ENCODE results near the gene MAPK8IP1. TPM values are rescaled to one million over a fixed set of nuclear protein-coding genes. Genes with fewer than 3 reads are reported as not detected.

MAPK8IP1 gene
- total RNA-seq, 4 donors from 2014 or later, result 3.2 to 7.4 (median 4.3) TPM

DNA sequence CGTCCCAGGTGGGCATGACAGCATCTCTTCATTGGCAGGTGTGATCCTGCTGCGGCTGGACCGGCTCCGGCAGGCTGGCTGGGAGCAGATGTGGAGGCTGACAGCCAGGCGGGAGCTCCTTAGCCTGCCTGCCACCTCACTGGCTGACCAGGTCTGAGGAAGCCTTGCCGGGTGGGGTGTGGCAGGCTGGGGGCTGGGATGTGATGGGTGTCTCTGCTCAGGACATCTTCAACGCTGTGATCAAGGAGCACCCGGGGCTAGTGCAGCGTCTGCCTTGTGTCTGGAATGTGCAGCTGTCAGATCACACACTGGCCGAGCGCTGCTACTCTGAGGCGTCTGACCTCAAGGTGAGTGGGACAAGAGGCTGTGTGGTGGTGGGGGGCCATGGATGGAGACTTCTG is 40.5 kb downstream of the MAPK8IP1 start:
- ATAC-seq (ENCODE audit: low FRiP score), result no peak
- TF ChIP-seq, protein P1, sequence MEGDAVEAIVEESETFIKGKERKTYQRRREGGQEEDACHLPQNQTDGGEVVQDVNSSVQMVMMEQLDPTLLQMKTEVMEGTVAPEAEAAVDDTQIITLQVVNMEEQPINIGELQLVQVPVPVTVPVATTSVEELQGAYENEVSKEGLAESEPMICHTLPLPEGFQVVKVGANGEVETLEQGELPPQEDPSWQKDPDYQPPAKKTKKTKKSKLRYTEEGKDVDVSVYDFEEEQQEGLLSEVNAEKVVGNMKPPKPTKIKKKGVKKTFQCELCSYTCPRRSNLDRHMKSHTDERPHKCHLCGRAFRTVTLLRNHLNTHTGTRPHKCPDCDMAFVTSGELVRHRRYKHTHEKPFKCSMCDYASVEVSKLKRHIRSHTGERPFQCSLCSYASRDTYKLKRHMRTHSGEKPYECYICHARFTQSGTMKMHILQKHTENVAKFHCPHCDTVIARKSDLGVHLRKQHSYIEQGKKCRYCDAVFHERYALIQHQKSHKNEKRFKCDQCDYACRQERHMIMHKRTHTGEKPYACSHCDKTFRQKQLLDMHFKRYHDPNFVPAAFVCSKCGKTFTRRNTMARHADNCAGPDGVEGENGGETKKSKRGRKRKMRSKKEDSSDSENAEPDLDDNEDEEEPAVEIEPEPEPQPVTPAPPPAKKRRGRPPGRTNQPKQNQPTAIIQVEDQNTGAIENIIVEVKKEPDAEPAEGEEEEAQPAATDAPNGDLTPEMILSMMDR (IDR thresholded peaks at IDR 0.05), result no peak
- no peak for DNase-seq (ENCODE audit: low spot score)

DNA sequence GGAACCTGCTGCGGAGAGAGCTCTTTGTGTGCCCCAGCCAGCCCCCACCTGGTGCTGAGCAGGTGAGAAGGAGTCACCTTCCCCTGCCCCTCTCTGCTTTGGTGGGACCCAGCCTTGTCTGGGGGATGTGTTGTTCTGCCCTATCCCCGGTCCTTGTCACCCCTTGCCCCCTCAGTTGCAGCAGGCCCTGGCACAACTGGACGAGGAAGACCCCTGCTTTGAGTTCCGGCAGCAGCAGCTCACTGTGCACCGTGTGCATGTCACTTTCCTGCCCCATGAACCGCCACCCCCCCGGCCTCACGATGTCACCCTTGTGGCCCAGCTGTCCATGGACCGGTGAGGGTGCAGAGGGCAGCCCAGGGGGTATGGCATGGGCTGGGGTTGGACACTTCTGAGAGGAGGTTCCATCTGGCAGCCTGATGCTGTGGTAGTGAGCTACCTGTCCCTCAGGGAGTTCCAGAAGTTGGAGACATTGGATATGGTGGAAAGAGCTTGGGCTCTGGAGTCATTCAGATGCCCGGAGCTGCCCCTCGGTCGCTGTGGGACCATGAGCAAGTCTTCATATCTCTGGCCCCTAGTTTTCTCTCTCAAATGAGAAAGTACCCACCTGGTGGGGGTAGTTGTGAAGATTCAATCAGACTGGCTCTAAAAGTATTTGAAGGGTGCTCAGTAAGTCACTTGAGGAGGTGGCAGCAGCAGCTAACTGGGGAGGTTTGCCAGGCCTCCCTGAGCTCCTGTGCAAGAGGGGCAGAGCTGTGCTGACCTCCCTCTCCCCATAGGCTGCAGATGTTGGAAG is 41.3 kb downstream of the MAPK8IP1 start:
- TF ChIP-seq, protein P1 (IDR thresholded peaks at IDR 0.05), result no peak
- no peak for ATAC-seq (ENCODE audit: low FRiP score)
- no peak for DNase-seq (ENCODE audit: low spot score)

DNA sequence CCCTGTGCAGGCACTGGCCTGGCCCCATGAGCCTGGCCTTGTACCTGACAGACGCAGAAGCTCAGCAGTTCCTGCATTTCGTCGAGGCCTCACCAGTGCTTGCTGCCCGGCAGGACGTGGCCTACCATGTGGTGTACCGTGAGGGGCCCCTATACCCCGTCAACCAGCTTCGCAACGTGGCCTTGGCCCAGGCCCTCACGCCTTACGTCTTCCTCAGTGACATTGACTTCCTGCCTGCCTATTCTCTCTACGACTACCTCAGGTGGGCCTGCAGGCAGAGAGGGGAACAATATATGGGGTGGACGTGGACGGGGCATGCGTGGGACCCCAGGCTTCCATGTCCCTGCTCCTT is 41.9 kb downstream of the MAPK8IP1 start:
- ATAC-seq (ENCODE audit: low FRiP score) (no peak), DNase-seq (ENCODE audit: low spot score) (no peak)
- TF ChIP-seq, protein P1 (IDR thresholded peaks at IDR 0.05), result no peak

DNA sequence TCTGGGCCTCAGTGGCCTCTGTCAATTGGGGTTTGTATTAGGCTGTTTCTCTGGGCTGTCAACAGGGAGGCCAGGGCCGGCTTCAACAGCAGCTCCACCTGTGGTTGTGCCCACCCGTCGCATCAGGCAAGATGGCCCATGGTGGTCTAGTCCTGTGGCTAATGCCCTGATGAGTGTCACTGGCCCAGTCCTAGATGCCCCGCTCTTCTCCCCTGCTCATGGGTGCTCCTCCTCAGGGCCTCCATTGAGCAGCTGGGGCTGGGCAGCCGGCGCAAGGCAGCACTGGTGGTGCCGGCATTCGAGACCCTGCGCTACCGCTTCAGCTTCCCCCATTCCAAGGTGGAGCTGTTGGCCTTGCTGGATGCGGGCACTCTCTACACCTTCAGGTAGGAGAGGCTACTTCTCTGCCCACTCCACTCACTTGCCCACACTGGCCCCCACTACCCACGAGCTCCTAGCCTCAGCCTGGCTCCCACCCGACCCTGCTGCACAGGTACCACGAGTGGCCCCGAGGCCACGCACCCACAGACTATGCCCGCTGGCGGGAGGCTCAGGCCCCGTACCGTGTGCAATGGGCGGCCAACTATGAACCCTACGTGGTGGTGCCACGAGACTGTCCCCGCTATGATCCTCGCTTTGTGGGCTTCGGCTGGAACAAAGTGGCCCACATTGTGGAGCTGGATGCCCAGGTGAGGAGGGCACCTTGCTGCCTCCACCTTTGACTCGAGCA is 42.4 kb downstream of the MAPK8IP1 start:
- TF ChIP-seq, protein P1 (IDR thresholded peaks at IDR 0.05), result no peak
- ATAC-seq (ENCODE audit: low FRiP score) (no peak), DNase-seq (ENCODE audit: low spot score) (no peak)

DNA sequence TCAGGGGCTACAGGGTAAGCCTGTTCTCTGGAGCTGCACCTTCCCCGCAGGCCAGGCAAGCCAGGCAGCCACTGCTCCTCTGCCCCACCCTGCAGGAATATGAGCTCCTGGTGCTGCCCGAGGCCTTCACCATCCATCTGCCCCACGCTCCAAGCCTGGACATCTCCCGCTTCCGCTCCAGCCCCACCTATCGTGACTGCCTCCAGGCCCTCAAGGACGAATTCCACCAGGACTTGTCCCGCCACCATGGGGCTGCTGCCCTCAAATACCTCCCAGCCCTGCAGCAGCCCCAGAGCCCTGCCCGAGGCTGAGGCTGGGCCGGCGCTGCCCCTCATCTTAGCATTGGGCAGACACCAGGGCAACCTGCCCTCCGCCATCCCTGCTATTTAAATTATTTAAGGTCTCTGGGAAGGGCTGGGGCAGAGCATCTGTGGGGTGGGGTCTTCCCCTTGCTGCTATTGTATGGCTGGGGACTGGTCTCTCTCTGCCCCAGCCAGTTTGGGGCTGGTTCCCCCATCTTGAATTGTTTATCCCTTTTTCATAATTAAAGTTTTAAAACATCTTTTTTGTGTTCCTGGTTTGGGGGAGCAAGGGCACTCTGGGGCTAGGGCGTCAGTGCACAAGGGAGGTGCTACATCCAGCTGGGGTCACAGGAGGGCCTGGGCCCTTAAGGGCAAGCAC is 43.2 kb downstream of the MAPK8IP1 start:
- no peak for DNase-seq (ENCODE audit: low spot score)
- TF ChIP-seq, protein P1 (IDR thresholded peaks at IDR 0.05), result no peak
- ATAC-seq (ENCODE audit: low FRiP score), result no peak

DNA sequence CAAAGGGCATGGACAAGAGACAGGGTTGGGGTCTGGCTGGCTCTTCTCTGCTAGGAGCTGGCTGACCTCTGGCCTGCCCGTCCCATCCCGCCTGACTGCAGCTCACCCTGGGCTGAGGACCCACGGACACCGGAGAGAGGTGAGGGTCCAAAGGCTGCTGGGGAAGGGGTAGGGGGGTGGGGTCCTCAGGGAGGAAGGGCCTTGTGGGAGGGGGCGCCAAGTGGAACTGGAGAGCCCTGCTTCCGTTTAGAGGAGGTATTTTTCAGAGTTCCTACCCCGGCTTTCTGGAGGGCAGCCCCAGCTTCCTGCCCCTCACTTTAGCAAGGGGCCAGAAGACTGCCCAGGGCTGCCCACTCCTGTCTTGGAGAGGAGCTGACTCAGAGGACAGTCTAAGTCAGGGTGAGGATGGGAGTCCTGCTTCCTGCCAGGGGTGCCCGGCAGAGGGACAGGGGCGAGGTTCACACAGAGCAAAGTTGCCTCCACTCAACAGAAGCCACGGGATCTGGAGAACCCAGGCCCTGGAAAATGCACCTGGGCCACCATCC is 44.1 kb downstream of the MAPK8IP1 start:
- DNase-seq (ENCODE audit: low spot score) (no peak), ATAC-seq (ENCODE audit: low FRiP score) (no peak)
- TF ChIP-seq, protein P1 (IDR thresholded peaks at IDR 0.05), result no peak
